GM19351 (cell line): ENCODE measurements around the gene NPIPB5.
"Not testable (repeated sequence)": the region's sequence is repeated elsewhere in the genome, so short reads cannot be mapped to it uniquely, and the experiment has no call there.

Source experiments
- ATAC-seq: cut with Tn5 transposase; IDR thresholded peaks from one replicate; pipeline ENCODE4 v1.9.1; 2021; ENCODE audit warnings: mild to moderate bottlenecking, moderate library complexity; ENCODE audit not compliant: unreplicated experiment

NPIPB5 gene

DNA sequence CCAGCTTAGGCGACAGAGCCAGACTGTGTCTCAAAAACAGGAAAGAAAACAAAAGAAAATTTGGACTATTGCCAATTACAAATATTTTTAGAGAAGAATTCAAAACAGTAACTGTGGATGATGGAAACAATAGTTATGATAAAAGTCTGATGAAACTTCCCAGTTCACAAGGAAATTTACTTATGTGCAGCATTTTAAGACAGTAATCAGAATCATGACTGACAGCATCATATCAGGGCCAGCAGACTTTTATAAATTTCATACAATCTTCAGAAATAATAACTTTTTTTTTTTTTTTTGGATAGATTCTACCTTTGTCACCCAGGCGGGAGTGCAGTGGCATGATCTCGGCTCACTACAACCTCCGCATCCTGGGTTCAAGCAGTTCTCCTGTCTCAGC is at the start of gene NPIPB5:
TSS of gene NPIPB5 (plus strand) at position 301 of the 400 bp plus-strand sequence. CDS start 2,911 bp downstream, outside the sequence.
- not testable (repeated sequence) for ATAC-seq

DNA sequence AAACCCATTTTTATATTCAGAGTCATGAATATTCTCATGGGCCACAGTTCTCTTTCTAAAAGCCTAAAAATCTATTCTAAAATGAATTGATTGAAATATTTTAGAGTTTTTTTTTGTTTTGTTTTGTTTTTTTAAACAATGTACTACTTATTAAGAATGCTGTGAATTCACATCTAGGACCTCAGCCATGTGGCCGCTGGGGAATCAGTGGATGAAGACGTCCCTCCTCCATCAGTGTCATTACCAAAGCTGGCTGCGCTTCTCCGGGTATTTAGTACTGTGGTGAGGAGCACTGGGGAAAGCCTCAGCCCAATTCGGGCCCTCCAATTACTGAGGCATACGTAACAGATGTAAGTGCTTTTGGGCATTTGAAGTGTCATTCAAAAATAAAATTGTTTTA is 41.8 kb upstream of the NPIPB5 start:
- not testable (repeated sequence) for ATAC-seq

DNA sequence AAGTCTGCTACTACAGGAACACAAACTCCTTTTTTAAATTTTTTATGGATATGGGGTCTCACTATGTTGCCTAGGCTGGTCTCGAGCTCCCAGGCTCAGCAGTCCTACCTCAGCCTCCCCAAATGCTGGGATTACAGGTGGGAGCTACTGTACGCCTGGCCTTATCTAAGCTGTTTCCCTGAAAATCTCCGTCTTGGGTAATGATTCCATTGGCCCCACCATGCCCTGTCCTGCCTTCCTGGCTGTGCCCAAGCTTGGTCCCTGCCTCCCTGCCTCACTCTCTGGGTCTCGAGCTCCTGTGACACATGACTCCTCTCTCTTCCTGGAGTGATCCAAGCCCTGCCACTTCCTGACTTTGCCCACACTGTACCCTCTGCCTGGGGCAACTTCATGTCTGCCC is 27.3 kb downstream of the NPIPB5 start:
- not testable (repeated sequence) for ATAC-seq

DNA sequence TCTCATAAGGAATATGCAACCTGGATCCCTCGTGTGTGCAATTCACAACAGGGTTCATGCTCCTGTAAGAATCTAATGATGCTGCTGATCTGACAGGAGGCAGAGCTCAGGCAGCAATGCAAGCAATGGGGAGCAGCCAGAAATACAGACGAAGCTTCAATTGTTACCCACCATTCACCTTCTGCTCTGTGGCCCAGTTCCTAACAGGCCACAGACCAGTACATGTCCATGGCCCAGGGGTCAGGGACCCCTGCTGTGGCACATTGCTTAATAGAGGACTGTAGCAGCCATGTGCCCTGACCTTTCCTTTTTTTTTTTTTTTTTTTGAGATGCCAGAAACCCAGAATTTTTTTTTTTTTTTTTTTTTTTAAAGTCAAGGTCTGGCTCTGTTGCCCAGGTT is 34.1 kb downstream of the NPIPB5 start:
- not testable (repeated sequence) for ATAC-seq

DNA sequence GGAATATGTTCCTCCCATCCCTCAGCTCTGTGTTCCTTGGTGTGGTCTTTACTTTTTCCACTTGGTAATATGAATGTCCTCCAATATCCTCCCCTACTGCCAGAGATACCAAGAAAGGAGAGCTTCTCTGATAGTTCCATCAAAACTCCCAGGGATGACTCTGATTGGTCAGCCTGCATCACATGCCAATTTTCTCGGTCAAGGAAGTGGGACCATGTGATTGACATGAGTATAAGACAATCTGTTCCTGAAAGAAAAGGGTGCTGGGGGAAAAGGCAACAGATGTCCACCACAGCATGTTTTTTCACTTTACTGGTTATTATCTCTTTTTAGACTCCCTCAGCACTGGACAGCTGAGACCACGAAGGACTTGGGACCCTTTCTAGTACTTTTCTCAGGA is 35.9 kb downstream of the NPIPB5 start:
- not testable (repeated sequence) for ATAC-seq

DNA sequence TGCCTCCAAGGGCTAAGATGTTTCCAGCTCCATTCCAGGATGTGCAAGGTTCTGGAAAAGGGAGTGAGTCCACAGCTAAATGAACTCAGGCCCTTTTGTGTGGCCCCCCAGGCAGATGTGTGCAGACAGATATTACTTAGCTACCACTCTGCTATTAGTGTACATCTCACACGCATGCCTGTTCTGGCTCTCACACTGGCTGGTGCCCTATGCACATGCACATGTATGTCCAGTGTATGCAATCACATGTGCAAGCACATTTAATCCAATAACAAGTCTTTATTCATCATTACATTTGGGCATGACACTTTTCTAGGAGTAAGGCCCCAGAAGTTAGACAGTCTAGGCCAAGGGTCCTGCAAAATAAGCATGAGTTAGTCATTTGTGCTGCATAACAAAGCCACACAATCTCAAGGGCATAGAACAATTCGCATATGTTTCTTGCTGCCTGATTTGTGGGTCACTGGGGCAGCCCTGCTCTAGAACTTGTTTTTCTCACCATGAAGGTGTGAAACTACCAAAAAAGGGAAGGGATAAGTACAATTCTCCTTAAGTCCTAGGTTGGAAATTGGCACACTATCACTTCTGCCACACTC is 36.6 kb downstream of the NPIPB5 start:
- not testable (repeated sequence) for ATAC-seq

DNA sequence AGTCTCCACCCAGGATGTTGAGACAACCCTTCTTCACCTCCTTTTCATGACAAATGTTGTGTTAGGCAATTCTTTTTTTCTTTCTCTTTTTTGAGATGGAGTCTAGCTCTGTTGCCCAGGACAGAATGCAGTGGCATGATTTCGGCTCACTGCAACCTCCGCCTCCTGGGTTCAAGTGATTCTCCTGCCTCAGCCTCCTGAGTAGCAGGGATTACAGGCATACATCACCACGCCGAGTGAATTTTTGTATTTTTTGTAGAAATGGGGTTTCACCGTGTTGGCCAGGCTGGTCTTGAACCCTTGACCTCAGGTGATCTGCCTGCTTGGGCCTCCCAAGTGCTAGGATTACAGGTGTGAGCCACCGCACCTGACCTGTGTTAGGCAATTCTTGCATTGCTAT is 39.2 kb downstream of the NPIPB5 start:
- ATAC-seq, result not testable (repeated sequence)

DNA sequence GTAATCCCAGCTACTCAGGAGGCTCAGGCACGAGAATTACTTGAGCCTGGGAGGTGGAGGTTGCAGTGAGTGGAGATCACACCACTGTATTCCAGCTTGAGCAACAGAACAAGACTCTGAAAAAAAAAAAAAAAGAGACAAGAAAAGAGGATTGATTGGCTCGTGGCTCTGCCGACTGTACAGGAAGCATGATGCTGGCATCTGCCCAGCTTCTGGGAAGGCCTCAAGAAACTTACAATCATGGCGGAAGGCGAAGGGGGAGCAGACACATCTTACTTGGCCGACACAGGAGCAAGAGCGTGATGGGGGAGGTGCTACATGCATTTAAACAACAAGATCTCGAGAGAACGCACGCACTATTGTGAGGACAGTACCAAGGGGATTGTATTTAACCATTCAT is 40.5 kb downstream of the NPIPB5 start:
- ATAC-seq, result not testable (repeated sequence)

DNA sequence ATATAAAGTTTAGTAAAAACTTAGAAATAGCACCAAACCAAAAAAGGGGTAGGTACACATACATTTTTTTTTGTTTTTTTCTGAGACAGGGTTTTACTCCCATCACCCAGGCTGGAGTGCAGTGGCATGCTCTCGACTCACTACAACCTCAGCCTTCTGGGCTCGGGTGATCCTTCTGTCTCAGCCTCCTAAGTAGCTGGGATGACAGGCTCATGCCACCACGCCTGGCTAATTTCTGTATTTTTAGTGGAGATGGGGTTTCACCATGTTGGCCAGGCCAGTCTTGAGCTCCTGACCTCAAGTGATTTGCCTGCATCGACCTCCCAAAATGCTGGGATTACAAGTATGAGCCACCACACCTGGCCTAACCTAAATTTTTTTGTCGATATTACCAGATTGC is 41.0 kb downstream of the NPIPB5 start:
- ATAC-seq, result not testable (repeated sequence)

DNA sequence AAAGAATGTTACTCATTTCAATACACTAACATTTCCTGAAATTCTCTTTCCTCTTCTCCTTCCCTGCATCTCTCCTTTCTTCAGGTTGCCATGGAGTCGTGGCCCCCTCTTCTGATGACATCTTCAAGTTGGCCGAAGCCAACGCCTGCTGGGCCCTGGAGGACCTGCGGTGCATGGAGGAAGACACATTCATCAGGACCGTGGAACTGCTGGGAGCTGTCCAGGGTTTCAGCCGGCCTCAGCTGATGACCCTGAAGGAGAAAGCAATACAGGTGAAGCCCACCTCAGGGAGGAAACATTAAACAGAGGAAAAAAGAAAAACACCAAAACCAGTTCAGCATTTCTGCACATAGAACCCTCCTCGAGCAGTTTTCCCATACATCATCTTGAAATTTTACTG is 46.1 kb downstream of the NPIPB5 start:
- ATAC-seq, result not testable (repeated sequence)
